Body of pancreas (tissue), 4 donors: ENCODE results near the gene SLC26A11. TPM values are rescaled to one million over a fixed set of nuclear protein-coding genes. Genes with fewer than 3 reads are reported as not detected.
"Not testable (repeated sequence)": the region's sequence is repeated elsewhere in the genome, so short reads cannot be mapped to it uniquely, and the experiment has no call there.

Source experiments
- ATAC-seq: fragments of 150-250 bp; one replicate; pipeline ENCODE4 v1.9.1; 2016
- DNase-seq, 4 donors: peaks; one replicate each; pipeline ENCODE4 v3.0.0-alpha.2; 2019
- H3K27ac ChIP-seq, 4 donors: fragments of 200-600 bp; sonication (generic); 1 replicate in 3 of 4; 2 replicates in 1 of 4; pipeline versions ENCODE4 v1.5.1 to v1.6.1; 2016 to 2019; ENCODE audit warnings: mild to moderate bottlenecking in 1 of 4, mixed read lengths in 1 of 4, moderate library complexity in 1 of 4
- H3K27me3 ChIP-seq, 2 donors: fragments of 200-600 bp; sonication (generic); one replicate each; pipeline ENCODE4 v1.6.0; 2016; ENCODE audit warnings: mild to moderate bottlenecking in 1 of 2
- H3K36me3 ChIP-seq, 2 donors: fragments of 200-600 bp; sonication (generic); replicated peaks in 1 of 2; 2 replicates each; pipeline ENCODE4 v1.5.1; 2016; ENCODE audit warnings: low read depth in 2 of 2; ENCODE audit not compliant: insufficient read depth in 1 of 2
- H3K4me1 ChIP-seq: fragments of 200-600 bp; sonication (generic); one replicate; pipeline ENCODE4 v1.6.0; 2016
- H3K4me3 ChIP-seq, 2 donors: fragments of 200-600 bp; sonication (generic); 1 replicate in 1 of 2; 2 replicates in 1 of 2; pipeline ENCODE4 v1.5.1; 2016 to 2019
- H3K9me3 ChIP-seq, 3 donors: fragments of 200-600 bp; sonication (generic); 1 replicate in 2 of 3; 2 replicates in 1 of 3; pipeline ENCODE4 v1.5.1; 2016
- POLR2A ChIP-seq, 3 donors: fragments of 450-650 bp; IDR thresholded peaks; one replicate each; pipeline ENCODE4 v1.6.1; 2016; ENCODE audit warnings: antibody characterized with exemption in 3 of 3, mild to moderate bottlenecking in 2 of 3
- WGBS, 2 donors: methylation state at CpG; one replicate each; pipeline ENCODE4 v1.1.5; 2017; 5-methylcytosine and 5-hydroxymethylcytosine counted together
- intact Hi-C: fragments of 100-400 bp; cut with DNase I; formaldehyde crosslinking; loops from one replicate; pipeline ENCODE4 v1.15.1; 2023
- total RNA-seq, 2 donors: library from RNA; depleted of rRNA; stranded (reverse); fragments of >200 nt; gene quantifications; one replicate each; pipeline ENCODE4 v1.1.0, GENCODE V29; 2016
- TF ChIP-seq, protein P1 (sequence below), 7 experiments: fragments of 450-650 bp in 4 of 7; fragments of 200-600 bp in 3 of 7; sonication (generic) in 3 of 7; IDR thresholded peaks; one replicate each; pipeline ENCODE4 v1.5.1; 2016 to 2019; ENCODE audit warnings: antibody characterized with exemption in 7 of 7

Gene SLC26A11
- total RNA-seq, 2 donors from 2014 or later = 7.5 to 11.5 TPM

DNA sequence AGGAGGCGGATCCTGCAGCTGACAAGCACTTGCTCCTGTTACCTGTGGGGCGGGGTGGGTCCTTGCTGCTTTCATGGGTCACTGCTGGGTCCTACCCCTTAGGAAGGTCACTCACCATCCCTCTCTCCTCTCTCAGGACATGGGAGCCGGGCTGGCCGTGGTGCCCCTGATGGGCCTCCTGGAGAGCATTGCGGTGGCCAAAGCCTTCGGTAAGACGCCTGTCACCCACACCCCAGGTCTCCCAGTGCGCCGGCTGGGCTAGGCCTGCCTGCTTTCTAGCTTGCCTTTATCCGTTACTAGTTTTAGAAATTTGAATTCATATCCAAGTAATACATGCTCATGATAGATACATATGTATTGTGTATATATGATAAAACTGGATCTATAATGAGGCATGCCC lies 17.2 kb downstream of the SLC26A11 start:
- DNase-seq = no peak
- Histone ChIP-seq H3K4me1 (no peaks in the 10 kb centered on the region), H3K9me3 (peaks cover 0 to 4% (median 0%) of the 10 kb centered on the region in 3 donors), H3K36me3 (peaks cover 0 to 11% of the 10 kb centered on the region in 2 donors), H3K27me3 (no peaks in the 10 kb centered on the region), H3K4me3 (no peak overlapping the region), H3K27ac (no peak overlapping the region)
- intact Hi-C loops = no loop called here
- no peak for TF ChIP-seq POLR2A (IDR thresholded peaks at IDR 0.05)
- TF ChIP-seq, protein P1, sequence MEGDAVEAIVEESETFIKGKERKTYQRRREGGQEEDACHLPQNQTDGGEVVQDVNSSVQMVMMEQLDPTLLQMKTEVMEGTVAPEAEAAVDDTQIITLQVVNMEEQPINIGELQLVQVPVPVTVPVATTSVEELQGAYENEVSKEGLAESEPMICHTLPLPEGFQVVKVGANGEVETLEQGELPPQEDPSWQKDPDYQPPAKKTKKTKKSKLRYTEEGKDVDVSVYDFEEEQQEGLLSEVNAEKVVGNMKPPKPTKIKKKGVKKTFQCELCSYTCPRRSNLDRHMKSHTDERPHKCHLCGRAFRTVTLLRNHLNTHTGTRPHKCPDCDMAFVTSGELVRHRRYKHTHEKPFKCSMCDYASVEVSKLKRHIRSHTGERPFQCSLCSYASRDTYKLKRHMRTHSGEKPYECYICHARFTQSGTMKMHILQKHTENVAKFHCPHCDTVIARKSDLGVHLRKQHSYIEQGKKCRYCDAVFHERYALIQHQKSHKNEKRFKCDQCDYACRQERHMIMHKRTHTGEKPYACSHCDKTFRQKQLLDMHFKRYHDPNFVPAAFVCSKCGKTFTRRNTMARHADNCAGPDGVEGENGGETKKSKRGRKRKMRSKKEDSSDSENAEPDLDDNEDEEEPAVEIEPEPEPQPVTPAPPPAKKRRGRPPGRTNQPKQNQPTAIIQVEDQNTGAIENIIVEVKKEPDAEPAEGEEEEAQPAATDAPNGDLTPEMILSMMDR (IDR thresholded peaks at IDR 0.05) = no peak
- WGBS, 2 donors = 92 to 97% methylated on average over 6 to 10 of the region's 10 CpGs
- ATAC-seq = no peak

DNA sequence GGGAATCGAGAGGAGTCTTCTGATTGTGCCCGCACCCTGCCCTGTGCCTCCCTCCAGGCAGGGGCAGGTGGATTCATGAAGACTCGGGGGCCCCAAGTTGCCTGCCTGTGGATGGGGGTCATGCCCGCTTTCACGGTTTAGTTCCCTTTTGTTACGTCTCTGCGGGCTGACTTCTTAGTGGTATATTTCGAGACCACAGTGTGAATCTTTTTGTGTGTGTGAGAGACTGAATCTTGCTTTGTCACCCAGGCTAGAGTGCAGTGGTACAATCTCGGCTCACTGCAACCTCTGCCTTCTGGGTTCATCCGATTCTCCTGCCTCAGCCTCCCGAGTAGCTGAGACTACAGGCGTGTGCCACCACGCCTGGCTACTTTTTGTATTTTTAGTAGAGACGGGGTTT lies 22.3 kb downstream of the SLC26A11 start:
- Histone ChIP-seq H3K9me3 (no peaks in the 10 kb centered on the region), H3K27ac (no peak overlapping the region), H3K36me3 (peaks cover 0 to 14% of the 10 kb centered on the region in 2 donors), H3K27me3 (no peaks in the 10 kb centered on the region), H3K4me3 (no peak overlapping the region), H3K4me1 (no peaks in the 10 kb centered on the region)
- DNase-seq = no peak
- ATAC-seq = no peak
- intact Hi-C loops = no loop called here
- TF ChIP-seq POLR2A (IDR thresholded peaks at IDR 0.05) = no peak
- TF ChIP-seq, protein P1 (IDR thresholded peaks at IDR 0.05) = no peak
- WGBS, 2 donors = 85 to 86% methylated on average over 12 to 14 of the region's 14 CpGs

DNA sequence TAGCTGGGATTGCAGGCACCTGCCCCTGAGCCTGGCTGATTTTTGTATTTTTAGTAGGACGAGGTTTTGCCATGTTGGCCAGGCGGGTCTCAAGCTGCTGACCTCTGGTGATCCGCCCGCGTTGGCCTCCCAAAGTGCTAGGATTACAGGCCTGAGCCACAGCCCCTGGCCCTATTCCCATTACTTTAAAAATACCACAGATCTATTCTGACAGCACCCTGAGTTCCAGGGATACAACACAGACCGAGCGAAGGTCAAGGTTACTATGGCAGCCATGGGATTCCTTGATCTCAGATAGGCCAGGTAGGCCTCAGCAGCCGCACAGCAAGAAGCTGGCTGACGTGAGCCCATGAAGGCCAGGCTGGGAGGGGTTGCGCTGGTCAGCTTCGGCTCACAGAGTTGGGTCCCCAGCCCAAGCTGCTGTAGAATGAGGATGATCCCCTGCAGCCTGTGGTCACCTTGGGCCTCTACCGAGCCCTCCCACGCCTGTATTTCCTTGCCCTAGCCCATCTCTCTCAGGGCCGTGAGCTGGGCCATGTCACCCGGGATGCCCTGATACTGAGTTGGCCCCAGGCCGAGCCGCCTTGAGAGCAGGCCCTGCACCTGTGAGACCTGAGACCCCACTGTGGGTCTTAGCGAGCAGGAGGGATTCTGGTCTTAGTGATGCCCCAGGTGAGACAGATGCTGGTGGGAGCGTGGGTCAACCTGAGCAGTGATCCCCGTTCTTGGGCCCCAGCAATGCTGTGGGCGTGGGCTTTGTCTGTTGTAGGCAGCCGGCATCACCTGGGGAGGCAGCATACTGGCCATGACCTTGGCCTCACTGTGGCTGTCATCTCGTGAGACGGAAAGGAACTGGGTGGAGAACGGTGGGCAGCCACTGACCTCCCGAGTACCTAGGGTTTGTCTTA lies 23.6 kb downstream of the SLC26A11 start:
- no peak for ATAC-seq
- TF ChIP-seq, protein P1 (IDR thresholded peaks at IDR 0.05) = no peak
- TF ChIP-seq POLR2A (IDR thresholded peaks at IDR 0.05) = no peak
- Histone ChIP-seq H3K4me1 (no peaks in the 10 kb centered on the region), H3K4me3 (no peak overlapping the region), H3K27ac (no peak overlapping the region), H3K9me3 (no peaks in the 10 kb centered on the region), H3K36me3 (peaks cover 0 to 11% of the 10 kb centered on the region in 2 donors), H3K27me3 (no peaks in the 10 kb centered on the region)
- DNase-seq = no peak
- 89 to 91% methylated on average over 7 to 26 of the region's 26 CpGs for WGBS, 2 donors
- intact Hi-C loops = no loop called here

DNA sequence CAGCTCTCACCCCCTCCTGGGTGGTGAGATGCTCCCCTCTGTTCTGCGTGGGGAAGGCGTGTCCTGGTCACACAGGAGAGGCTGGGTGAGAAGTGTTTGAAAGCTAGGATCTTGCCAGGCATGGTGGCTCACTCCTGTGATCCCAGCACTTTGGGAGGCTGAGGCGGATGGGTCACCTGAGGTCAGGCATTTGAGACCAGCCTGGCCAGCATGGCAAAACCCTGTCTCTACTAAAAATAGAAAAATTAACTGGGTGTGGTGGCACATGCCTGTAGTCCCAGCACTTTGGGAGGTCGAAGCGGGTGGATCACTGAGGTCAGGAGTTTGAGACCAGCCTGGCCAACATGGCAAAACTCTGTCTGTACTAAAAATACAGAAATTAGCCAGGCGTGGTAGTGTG lies 24.2 kb downstream of the SLC26A11 start:
- H3K9me3 ChIP-seq, H3K4me1 ChIP-seq, H3K27me3 ChIP-seq, H3K27ac ChIP-seq, ATAC-seq, H3K4me3 ChIP-seq, DNase-seq, intact Hi-C loops: not testable (repeated sequence)
- H3K36me3 ChIP-seq = peaks cover 0 to 11% of the 10 kb centered on the region in 2 donors
- WGBS, 2 donors = 90 to 92% methylated on average over 3 to 6 of the region's 6 CpGs

DNA sequence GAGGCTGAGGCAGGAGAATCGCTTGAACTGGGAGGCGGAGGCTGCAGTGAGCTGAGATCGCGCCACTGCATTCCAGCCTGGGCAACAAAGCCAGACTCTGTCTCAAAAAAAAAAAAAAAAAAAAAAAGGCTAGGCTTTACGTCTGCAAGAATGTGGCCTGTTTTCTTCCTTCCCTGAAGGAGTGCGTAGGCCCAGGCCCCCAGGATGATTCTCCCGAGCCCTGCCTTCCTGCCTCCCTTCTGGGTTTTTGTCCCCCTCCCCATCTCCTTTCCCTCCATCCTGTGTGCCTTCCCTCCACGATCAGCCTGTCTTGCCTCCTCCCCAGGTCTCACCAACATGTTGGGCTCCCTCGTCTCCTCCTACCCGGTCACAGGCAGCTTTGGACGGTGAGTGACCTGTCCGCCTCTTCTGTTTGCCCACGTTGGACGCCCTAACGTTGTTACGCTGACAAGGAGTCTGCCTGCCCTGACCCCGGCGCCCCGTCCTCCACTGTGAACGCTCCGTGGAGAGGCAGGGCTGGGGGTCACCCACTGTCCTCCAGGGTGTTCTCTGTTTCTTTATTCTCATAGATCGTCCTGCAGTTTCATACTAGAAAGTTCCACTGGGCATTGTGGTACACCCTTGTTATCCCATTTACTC lies 24.8 kb downstream of the SLC26A11 start:
- TF ChIP-seq, protein P1 (IDR thresholded peaks at IDR 0.05) = no peak
- no peak for TF ChIP-seq POLR2A (IDR thresholded peaks at IDR 0.05)
- Histone ChIP-seq H3K4me3 (no peak overlapping the region), H3K36me3 (peaks cover 0 to 11% of the 10 kb centered on the region in 2 donors), H3K4me1 (no peaks in the 10 kb centered on the region), H3K9me3 (no peaks in the 10 kb centered on the region), H3K27ac (no peak overlapping the region), H3K27me3 (no peaks in the 10 kb centered on the region)
- no peak for ATAC-seq
- intact Hi-C loops = no loop called here
- DNase-seq = no peak
- WGBS, 2 donors = 83 to 90% methylated on average over 22 of the region's 22 CpGs
